Smooth muscle cell (in vitro differentiated cells): ENCODE results near the gene PTHLH. TPM values are rescaled to one million over a fixed set of nuclear protein-coding genes. Genes with fewer than 3 reads are reported as not detected.

Source experiments
- DNase-seq: peaks from one replicate; lab custom pipeline; 2025; ENCODE audit not compliant: unreplicated experiment; lab: John Stamatoyannopoulos, UW
- H2AFZ ChIP-seq: fragments of 200-600 bp; sonication (generic); 2 replicates; pipeline ENCODE4 v1.6.0; 2016; ENCODE audit warnings: antibody characterized with exemption, low read depth, mild to moderate bottlenecking
- H3F3A ChIP-seq: fragments of 200-600 bp; sonication (generic); 2 replicates; pipeline ENCODE4 v1.6.0; 2017; ENCODE audit warnings: antibody characterized with exemption, low read depth
- H3K27ac ChIP-seq: fragments of 200-600 bp; sonication (generic); 2 replicates; pipeline ENCODE4 v1.5.1; 2016; ENCODE audit warnings: low read depth, mild to moderate bottlenecking
- H3K27me3 ChIP-seq: fragments of 200-600 bp; sonication (generic); 2 replicates; pipeline ENCODE4 v1.6.1; 2016; ENCODE audit warnings: low read depth, mild to moderate bottlenecking
- H3K36me3 ChIP-seq: fragments of 200-600 bp; sonication (generic); 2 replicates; pipeline ENCODE4 v1.5.1; 2016; ENCODE audit warnings: low read depth
- H3K4me1 ChIP-seq: fragments of 200-600 bp; sonication (generic); 2 replicates; pipeline ENCODE4 v1.5.1; 2016; ENCODE audit warnings: low read depth
- H3K4me2 ChIP-seq: fragments of 200-600 bp; sonication (generic); 2 replicates; pipeline ENCODE4 v1.6.0; 2016; ENCODE audit warnings: mild to moderate bottlenecking
- H3K4me3 ChIP-seq: fragments of 200-600 bp; sonication (generic); 2 replicates; pipeline ENCODE4 v1.5.1; 2016; ENCODE audit warnings: mild to moderate bottlenecking
- H3K79me2 ChIP-seq: fragments of 200-600 bp; sonication (generic); 2 replicates; pipeline ENCODE4 v1.6.0; 2016; ENCODE audit warnings: low read depth, mild to moderate bottlenecking
- H3K9ac ChIP-seq: fragments of 200-600 bp; sonication (generic); 2 replicates; pipeline ENCODE4 v1.6.0; 2016; ENCODE audit warnings: low read depth
- H3K9me3 ChIP-seq: fragments of 200-600 bp; sonication (generic); replicated peaks from 2 replicates; pipeline ENCODE4 v1.5.1; 2016; ENCODE audit warnings: low read depth
- H4K20me1 ChIP-seq: fragments of 200-600 bp; sonication (generic); 2 replicates; pipeline ENCODE4 v1.6.0; 2016; ENCODE audit warnings: low read depth
- WGBS: methylation state at CpG from one replicate; pipeline ENCODE4 v1.1.7; 2016; ENCODE audit warnings: low lambda C conversion rate; 5-methylcytosine and 5-hydroxymethylcytosine counted together
- polyA plus RNA-seq: library from polyadenylated mRNA; unstranded; fragments of >200 nt; fragmentation: Nextera tagmentation; extraction: Ambion mirVana; gene quantifications from 2 replicates; pipeline ENCODE4 v1.2.1, GENCODE V29; 2016
- total RNA-seq: library from RNA; depleted of rRNA; stranded (reverse); fragments of >200 nt; gene quantifications from 2 replicates; pipeline ENCODE4 v1.2.3, GENCODE V29; 2014
- TF ChIP-seq, protein P1 (sequence below): fragments of 200-600 bp; sonication (generic); IDR thresholded peaks from 2 replicates; pipeline ENCODE4 v1.5.1; 2017; ENCODE audit warnings: borderline replicate concordance, mild to moderate bottlenecking, antibody characterized with exemption; ENCODE audit not compliant: insufficient read depth, poor library complexity, severe bottlenecking

PTHLH gene
- total and polyA plus RNA-seq, 2 experiments from 2014 or later: 58.0 to 181 TPM

DNA sequence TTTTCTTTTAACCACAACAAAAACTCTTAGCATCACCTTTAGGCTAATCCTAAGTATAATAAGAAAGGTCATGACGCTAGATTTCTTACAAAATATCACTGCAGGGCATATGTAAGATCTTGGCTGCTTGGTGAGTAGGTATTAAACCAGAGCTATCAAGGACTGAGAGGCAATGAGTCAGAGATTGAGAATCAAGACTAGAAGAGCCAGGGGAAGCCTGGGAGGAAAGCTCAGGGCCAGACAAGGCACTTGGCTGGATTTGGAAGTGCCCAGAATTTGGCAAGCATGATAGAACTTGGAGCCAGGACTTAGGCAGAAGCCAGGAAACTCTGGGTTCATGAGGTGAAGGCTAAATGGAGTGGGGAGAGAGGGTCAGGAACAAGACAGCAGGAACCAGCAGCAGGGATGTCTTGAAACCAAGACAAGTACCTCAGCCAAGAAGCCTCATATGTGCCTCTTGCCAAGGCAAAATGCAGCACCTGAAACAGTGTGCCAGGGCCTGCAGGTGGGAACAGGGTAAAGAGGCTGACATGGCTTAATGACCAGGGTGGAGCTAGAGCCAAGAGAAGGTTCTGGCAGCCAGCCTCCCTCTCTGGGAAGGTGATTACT is 49.9 kb downstream of the PTHLH start:
- no peaks in the 10 kb centered on the region for H3K27me3 ChIP-seq
- no peaks in the 10 kb centered on the region for H3F3A ChIP-seq
- H3K4me2 ChIP-seq: no peak overlapping the region
- WGBS: 60% methylated on average over 1 of the region's 1 CpG
- no peaks in the 10 kb centered on the region for H3K36me3 ChIP-seq
- H4K20me1 ChIP-seq: no peaks in the 10 kb centered on the region
- H3K9me3 ChIP-seq: no peaks in the 10 kb centered on the region
- TF ChIP-seq, protein P1, sequence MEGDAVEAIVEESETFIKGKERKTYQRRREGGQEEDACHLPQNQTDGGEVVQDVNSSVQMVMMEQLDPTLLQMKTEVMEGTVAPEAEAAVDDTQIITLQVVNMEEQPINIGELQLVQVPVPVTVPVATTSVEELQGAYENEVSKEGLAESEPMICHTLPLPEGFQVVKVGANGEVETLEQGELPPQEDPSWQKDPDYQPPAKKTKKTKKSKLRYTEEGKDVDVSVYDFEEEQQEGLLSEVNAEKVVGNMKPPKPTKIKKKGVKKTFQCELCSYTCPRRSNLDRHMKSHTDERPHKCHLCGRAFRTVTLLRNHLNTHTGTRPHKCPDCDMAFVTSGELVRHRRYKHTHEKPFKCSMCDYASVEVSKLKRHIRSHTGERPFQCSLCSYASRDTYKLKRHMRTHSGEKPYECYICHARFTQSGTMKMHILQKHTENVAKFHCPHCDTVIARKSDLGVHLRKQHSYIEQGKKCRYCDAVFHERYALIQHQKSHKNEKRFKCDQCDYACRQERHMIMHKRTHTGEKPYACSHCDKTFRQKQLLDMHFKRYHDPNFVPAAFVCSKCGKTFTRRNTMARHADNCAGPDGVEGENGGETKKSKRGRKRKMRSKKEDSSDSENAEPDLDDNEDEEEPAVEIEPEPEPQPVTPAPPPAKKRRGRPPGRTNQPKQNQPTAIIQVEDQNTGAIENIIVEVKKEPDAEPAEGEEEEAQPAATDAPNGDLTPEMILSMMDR: no peak
- no peak overlapping the region for H3K9ac ChIP-seq
- no peaks in the 10 kb centered on the region for H3K4me1 ChIP-seq
- no peaks in the 10 kb centered on the region for H3K79me2 ChIP-seq
- no peak overlapping the region for H2AFZ ChIP-seq
- no peak overlapping the region for H3K27ac ChIP-seq
- H3K4me3 ChIP-seq: no peak overlapping the region
- no peak for DNase-seq

DNA sequence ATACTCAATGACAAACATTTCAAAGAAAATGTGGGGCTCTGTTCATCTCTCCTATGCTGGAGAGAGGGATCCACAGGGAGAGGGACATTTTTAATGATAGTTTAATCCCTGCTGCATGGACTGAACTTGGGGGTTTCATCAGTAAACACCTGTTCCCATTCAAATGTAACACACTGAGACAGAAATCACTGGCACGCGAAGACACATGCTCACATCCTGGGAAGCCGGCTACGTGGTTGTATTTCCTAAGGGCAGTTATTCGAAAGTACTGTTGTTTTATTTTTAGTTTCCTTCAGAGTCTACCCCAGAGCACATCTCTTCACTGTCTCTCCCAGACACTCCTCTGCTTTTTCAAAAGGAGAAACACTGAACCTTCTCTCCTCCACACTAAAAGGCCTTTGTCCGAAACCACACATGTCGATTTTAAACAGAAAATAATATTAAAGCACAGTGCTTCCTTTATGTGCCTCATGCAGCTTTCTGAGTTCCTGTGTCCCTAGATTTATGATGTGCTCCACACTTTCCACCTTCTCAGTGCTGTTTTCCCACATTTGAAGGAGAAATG is 52.8 kb downstream of the PTHLH start:
- TF ChIP-seq, protein P1: no peak
- Histone ChIP-seq H3K27ac (no peak overlapping the region), H2AFZ (no peak overlapping the region), H3K4me3 (no peak overlapping the region), H3K79me2 (no peaks in the 10 kb centered on the region), H4K20me1 (no peaks in the 10 kb centered on the region), H3K9ac (no peak overlapping the region), H3F3A (no peaks in the 10 kb centered on the region), H3K4me1 (no peaks in the 10 kb centered on the region), H3K9me3 (no peaks in the 10 kb centered on the region), H3K27me3 (no peaks in the 10 kb centered on the region), H3K4me2 (no peak overlapping the region), H3K36me3 (no peaks in the 10 kb centered on the region)
- DNase-seq: no peak
- WGBS: 85% methylated on average over 7 of the region's 7 CpGs

DNA sequence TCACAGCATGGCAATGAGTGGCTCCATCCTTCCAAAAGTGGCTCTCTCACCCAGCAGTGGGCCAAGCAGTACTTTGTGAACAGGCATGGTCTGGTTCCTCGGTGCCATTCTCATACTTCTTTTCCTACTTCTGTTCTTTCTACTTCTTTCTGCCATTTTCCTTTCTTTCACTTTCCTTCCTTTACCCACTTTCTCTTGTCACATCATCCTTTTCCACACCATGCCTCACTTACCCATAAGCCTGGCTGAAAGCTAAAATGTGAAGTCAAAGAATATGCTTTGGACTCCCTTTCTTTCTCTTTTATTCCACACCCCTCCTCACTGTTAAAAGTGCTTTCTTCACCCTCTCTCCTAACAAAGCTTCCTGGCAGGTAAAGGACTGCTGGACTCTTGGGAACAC is 57.0 kb downstream of the PTHLH start:
- no peak overlapping the region for H3K4me2 ChIP-seq
- H3K36me3 ChIP-seq: no peaks in the 10 kb centered on the region

More for the DNA sequence above, 57.0 kb downstream of the PTHLH start:
- Histone ChIP-seq H3F3A (no peaks in the 10 kb centered on the region), H3K4me3 (no peak overlapping the region), H3K9me3 (no peaks in the 10 kb centered on the region), H4K20me1 (no peaks in the 10 kb centered on the region), H3K27ac (no peak overlapping the region), H3K4me1 (no peaks in the 10 kb centered on the region), H3K79me2 (no peaks in the 10 kb centered on the region), H3K27me3 (no peaks in the 10 kb centered on the region), H3K9ac (no peak overlapping the region), H2AFZ (no peak overlapping the region)
- TF ChIP-seq, protein P1: no peak
- whole genome bisulfite sequencing: 95% methylated on average over 1 of the region's 1 CpG
- no peak for DNase-seq
